ENCODE measurements around the gene TEX101.

TEX101 gene

DNA sequence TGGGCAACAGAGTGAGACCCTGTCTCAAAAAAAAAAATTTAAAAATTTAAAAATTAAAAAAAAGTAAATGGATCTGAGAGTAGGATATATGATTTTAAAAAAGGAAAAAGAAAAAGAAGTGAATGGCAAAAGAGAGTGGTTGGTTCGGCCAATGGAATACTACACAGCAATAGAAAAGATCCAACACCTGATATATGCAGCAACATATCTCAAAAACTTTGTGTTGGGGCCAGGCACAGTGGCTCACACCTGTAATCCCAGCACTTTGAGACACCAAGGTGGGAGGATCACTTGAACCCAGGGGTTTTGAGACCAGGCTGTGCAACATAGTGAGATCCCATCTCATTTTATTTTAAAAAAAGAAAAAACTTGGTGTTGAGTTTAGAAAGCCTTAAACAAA is 52.1 kb downstream of the TEX101 start (continued):
- TF ChIP-seq ZNF26 (tag by site-specific recombination; IDR thresholded peaks at IDR 0.05) (no peak), ZNF146 (tag by site-specific recombination; IDR thresholded peaks at IDR 0.05) (peak; percentile 87), ZNF776 (tag by site-specific recombination; IDR thresholded peaks at IDR 0.05; ENCODE audit: borderline replicate concordance) (no peak), ZNF391 (tag by site-specific recombination; IDR thresholded peaks at IDR 0.05; ENCODE audit: borderline replicate concordance, low read depth) (no peak), ZNF664 (tag by site-specific recombination; IDR thresholded peaks at IDR 0.05) (peak; percentile 54; the same call in 1 of the 2 replicates), ZNF138 (tag by site-specific recombination; IDR thresholded peaks at IDR 0.05; ENCODE audit: borderline replicate concordance) (no peak), ZNF473 (tag by site-specific recombination; IDR thresholded peaks at IDR 0.05) (no peak), ZNF121 (tag by site-specific recombination; IDR thresholded peaks at IDR 0.05) (peak; percentile 85), ZNF530 (tag by site-specific recombination; IDR thresholded peaks at IDR 0.05; ENCODE audit: low read depth) (no peak), ZNF768 (tag by site-specific recombination; IDR thresholded peaks at IDR 0.05) (no peak), ZNF184 (tag by site-specific recombination; IDR thresholded peaks at IDR 0.05) (no peak), ZNF843 (tag by site-specific recombination; IDR thresholded peaks at IDR 0.05) (no peak), ZBTB8A (tag by site-specific recombination; IDR thresholded peaks at IDR 0.05) (no peak), ZNF16 (tag by site-specific recombination; IDR thresholded peaks at IDR 0.05; ENCODE audit: low read depth) (no peak), ZNF610 (tag by site-specific recombination; IDR thresholded peaks at IDR 0.05; ENCODE audit: borderline replicate concordance) (no peak), ZBTB44 (tag by site-specific recombination; IDR thresholded peaks at IDR 0.05) (no peak), GLI4 (tag by site-specific recombination; IDR thresholded peaks at IDR 0.05) (no peak), ZNF132 (tag by site-specific recombination; IDR thresholded peaks at IDR 0.05; ENCODE audit: borderline replicate concordance) (no peak), ZNF223 (tag by site-specific recombination; IDR thresholded peaks at IDR 0.05) (no peak), ZNF76 (tag by site-specific recombination; IDR thresholded peaks at IDR 0.05; ENCODE audit: borderline replicate concordance, low read depth) (no peak), ZNF658 (tag by site-specific recombination; IDR thresholded peaks at IDR 0.05) (no peak), ZNF510 (tag by site-specific recombination; IDR thresholded peaks at IDR 0.05; ENCODE audit: insufficient replicate concordance) (no peak), ZNF677 (tag by site-specific recombination; IDR thresholded peaks at IDR 0.05) (no peak), ZNF624 (tag by site-specific recombination; IDR thresholded peaks at IDR 0.05) (no peak), ZNF404 (tag by site-specific recombination; IDR thresholded peaks at IDR 0.05) (no peak)
- TF ChIP-seq, protein P1, sequence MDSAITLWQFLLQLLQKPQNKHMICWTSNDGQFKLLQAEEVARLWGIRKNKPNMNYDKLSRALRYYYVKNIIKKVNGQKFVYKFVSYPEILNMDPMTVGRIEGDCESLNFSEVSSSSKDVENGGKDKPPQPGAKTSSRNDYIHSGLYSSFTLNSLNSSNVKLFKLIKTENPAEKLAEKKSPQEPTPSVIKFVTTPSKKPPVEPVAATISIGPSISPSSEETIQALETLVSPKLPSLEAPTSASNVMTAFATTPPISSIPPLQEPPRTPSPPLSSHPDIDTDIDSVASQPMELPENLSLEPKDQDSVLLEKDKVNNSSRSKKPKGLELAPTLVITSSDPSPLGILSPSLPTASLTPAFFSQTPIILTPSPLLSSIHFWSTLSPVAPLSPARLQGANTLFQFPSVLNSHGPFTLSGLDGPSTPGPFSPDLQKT (IDR thresholded peaks at IDR 0.05; ENCODE audit: borderline replicate concordance, low read depth, low read length): no peak
- TF ChIP-seq, protein P2, sequence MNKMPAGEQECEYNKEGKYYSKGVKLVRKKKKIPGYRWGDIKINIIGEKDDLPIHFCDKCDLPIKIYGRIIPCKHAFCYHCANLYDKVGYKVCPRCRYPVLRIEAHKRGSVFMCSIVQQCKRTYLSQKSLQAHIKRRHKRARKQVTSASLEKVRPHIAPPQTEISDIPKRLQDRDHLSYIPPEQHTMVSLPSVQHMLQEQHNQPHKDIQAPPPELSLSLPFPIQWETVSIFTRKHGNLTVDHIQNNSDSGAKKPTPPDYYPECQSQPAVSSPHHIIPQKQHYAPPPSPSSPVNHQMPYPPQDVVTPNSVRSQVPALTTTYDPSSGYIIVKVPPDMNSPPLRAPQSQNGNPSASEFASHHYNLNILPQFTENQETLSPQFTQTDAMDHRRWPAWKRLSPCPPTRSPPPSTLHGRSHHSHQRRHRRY (tag by site-specific recombination; IDR thresholded peaks at IDR 0.05): no peak
- TF ChIP-seq, protein P3, sequence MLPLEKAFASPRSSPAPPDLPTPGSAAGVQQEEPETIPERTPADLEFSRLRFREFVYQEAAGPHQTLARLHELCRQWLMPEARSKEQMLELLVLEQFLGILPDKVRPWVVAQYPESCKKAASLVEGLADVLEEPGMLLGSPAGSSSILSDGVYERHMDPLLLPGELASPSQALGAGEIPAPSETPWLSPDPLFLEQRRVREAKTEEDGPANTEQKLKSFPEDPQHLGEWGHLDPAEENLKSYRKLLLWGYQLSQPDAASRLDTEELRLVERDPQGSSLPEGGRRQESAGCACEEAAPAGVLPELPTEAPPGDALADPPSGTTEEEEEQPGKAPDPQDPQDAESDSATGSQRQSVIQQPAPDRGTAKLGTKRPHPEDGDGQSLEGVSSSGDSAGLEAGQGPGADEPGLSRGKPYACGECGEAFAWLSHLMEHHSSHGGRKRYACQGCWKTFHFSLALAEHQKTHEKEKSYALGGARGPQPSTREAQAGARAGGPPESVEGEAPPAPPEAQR (tag by site-specific recombination; IDR thresholded peaks at IDR 0.05): no peak
- TF ChIP-seq, protein P4, sequence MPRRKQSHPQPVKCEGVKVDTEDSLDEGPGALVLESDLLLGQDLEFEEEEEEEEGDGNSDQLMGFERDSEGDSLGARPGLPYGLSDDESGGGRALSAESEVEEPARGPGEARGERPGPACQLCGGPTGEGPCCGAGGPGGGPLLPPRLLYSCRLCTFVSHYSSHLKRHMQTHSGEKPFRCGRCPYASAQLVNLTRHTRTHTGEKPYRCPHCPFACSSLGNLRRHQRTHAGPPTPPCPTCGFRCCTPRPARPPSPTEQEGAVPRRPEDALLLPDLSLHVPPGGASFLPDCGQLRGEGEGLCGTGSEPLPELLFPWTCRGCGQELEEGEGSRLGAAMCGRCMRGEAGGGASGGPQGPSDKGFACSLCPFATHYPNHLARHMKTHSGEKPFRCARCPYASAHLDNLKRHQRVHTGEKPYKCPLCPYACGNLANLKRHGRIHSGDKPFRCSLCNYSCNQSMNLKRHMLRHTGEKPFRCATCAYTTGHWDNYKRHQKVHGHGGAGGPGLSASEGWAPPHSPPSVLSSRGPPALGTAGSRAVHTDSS (tag by site-specific recombination; IDR thresholded peaks at IDR 0.05): no peak

Measured in HEK293 (cell line).